GM19193 (cell line): ENCODE results near the gene PLEKHM3.

Experiments
- POLR2A ChIP-seq: IDR thresholded peaks from 4 replicates; pipeline ENCODE4 v1.6.1; 2011; ENCODE audit not compliant: insufficient read depth, insufficient read length; ENCODE audit errors: extremely low read depth

The PLEKHM3 gene

DNA sequence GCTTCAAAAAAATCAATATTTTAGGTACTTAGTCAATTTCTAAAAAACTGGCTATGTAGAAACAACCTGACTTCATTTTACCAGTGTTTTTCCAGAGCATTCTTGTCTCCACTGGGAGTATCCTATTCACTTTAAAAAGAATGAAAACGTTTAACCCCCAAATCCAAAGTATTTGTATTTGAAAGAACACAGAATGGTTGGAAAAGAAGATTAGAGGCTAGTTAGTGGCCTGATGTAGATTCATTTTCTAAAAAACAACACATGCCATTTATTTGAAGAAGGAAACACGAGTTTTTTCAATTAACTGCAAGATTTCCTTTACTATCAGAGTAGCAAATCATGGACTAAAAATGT lies 74.6 kb downstream of the PLEKHM3 start:
- no peak for TF ChIP-seq POLR2A

- no peak for TF ChIP-seq POLR2A
These were observed 75.1 kb downstream of the PLEKHM3 start for GRCh38 chr2:207950063-207950760.

DNA sequence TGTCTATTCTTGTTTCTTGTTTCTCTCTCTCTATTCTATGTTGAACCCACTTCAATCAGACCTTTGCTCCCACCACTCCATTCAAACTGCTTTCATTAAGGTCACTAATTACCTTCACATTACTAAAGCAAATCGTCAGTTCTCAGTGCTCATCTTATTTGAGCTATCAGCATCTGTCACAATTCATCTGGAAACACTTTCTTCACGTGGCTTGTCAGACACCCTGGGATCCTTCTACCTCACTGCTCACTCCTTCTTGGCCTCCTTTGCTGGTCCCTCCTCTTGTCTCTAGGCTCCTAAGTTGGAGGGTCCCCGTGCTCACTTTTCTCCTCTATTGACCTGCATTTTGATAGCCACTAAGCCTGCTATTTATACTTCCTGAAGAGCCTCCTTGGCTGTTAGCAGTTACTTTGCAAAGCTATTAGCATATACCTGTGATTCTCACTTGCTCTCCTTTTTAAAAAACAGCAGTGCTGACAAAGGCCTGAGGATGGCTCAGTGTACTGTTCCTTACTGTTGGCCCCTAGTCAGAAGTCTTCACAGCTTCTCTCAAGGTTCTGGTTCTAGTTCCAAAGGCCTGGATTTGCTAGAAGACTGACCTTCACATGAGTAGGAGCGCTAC lies 80.2 kb downstream of the PLEKHM3 start:
- no peak for TF ChIP-seq POLR2A

- TF ChIP-seq POLR2A, result no peak
These were observed 81.0 kb downstream of the PLEKHM3 start for GRCh38 chr2:207944334-207944733.

DNA sequence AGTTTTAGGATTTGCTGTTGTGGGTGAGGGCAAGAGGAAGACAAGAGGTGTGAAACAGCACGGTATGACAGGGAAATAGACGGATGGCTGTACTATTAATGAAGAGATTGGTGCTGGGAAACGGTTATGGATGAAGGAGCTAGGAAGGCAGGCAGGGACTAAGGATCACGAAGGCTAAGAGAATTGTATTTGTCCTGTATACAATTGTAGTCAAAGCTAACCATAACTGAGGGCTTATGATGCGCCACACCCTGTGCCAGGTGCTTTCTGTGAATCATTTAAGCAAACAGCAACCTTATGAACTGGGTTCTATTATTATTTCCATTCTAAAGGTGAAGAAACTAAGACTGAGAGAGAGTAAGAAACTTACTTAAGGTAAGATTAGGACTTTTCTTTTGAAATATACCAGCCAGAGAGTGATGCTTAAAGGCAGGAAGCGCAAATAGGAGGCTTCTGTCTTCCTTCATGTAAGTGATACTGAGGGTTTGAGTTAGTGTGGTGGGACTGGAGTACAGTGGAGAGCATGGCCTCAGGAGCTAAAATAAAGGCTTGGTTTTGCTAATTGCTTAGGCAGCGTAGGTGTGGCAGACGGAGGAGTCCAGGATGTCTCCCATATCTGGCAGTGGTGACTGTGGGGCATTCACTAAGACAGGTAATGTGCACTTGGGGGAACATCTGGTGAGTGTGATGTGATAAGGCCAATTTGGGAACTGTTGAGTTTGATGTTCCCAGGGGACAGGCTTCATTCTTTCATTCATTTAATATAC lies 85.8 kb downstream of the PLEKHM3 start:
- no peak for TF ChIP-seq POLR2A

GRCh38 chr2:207938886-207939285 lies 86.4 kb downstream of the PLEKHM3 start:
- no peak for TF ChIP-seq POLR2A

- TF ChIP-seq POLR2A, result no peak
These were observed 86.9 kb downstream of the PLEKHM3 start for GRCh38 chr2:207938415-207938814.

DNA sequence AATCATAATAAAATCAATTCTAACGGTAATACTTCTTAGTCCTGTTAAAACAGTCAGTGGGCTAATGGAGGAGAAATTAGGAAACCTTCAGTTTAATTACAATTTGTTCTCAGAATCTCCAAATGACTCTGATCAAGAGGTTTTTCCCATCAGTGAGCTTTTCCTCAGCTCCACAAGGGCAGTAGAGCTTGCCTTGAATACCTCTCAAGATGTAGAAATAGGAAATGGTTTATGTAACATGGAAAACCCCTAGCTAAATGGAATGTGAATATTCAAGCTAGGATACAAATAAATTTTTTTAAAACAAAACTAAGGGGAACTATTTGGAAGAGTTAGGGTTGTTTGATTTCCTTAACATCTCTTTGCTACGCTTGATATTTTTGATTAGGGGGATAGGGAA lies 87.5 kb downstream of the PLEKHM3 start:
- TF ChIP-seq POLR2A, result no peak

DNA sequence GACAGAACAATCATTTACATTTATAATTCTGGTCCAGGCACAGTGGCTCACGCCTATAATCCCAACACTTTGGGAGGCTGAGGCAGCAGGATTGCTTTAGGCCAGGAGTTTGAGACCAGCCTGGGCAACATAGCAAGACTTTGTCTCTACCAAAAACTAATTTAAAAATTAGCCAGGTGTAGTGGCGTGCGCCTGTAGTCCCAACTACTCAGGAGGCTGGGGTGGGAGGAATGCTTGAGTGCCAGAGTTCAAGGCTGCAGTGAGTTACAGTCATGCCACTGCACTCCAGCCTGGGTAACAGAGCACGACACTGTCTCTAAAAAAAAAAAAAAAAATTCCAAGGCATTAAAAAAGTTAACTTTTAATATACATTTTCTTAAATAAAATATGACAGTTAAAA lies 88.1 kb downstream of the PLEKHM3 start:
- no peak for TF ChIP-seq POLR2A

- TF ChIP-seq POLR2A, result no peak
These were observed 88.9 kb downstream of the PLEKHM3 start for GRCh38 chr2:207936380-207936779.

DNA sequence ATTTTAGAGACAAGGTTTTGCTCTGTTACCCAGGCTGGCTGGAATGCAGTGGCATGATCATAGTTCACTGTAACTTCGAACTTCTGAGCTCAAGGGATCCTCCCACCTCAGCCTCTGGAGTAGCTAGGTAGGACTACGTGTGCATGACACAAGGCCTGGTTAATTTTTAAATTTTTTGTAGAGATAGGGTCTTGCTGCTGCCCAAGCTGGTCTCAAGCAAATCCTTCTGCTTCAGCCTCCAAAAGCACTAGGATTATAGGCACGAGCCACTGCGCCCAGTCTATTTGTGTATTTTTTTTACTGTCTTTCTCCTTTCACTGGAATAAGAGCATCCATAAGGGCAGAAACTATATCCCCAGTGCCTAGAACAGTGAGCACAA lies 89.3 kb downstream of the PLEKHM3 start:
- no peak for TF ChIP-seq POLR2A

DNA sequence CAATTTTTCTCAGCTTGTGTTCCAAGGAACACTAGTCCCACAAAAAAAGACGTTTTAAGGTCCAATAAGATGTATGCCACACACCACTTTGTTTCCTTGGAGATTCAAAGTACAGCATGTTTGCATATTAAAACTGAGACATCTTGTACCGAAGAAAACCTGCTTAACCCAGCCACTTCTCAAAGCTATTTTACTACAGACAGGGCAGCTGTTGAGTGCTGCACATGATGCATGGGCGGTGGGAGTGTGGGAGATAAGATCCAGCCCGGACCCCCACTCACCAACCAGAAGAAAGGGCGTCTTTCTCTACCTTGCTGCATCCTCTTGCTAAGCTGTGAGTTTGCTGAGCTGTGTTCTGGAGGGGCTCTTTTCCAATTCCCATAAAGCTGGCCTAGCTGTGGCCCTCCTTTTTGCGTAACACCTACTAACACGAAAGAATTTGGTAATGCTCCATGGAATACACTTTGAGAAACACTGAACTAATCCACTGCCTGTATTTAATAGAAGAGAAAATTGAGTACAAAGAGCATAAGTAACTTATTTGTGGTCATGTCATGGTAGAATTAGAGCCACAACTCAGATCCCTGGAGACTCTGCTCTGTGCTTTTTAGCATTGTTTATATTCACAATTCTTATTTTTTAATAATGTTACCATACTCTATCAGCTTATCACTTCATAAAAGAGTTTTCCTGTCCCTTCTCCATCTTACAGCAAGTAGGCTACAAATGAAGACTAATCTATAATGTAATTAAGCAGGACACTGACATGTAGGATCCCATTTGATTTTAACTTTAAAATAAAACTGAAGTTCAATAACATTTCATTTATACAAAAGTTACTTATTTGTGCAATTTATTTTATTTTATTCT lies 90.0 kb downstream of the PLEKHM3 start:
- TF ChIP-seq POLR2A, result no peak

DNA sequence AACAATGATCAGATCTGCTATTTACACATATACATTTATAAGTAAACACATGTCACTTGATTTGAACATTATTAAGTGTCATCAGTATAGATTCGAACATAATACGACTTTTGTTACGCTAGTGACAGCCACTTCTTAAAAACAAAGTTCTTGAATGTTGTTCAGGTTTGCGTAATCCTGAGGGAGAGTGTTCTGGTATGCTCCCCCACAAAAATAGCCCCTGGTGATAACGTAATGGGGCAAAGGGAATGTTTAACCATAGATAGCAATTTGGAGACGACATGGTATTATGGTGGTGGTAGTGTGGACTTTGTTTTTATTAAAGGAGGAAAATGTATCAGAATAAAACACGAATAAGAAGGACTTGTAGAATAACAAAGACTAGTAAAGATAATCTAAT lies 90.6 kb downstream of the PLEKHM3 start:
- no peak for TF ChIP-seq POLR2A

DNA sequence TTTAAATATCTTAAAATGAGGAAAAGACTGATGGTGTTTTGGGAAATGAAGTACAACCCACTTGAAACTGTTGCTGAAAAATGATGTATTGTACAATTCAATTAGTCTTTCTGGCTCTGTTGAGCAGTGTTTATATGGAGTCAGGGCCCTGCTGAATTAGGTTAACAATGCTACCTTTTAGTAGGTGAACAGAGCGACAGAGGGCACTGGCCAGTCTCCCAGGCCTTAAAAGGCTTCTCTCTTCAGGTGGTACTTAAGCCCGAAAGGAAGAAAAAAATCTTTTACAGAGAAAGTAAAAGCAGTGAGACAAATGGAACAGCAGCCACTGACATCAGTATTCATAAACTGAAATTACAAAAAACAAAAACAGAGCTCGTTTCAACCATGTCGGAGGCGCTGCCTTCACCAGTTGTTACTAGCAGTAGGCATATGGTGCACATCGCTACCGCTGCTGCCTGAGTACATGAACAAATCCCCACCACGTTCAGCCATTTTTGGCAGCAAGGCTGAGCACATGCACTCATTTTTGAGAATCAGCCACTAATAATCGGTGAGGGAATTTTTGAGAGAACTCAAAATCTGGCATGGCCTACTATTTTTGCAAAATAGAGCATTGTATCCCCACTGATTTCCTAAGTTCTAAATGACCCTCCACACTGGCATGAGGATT lies 91.8 kb downstream of the PLEKHM3 start:
- TF ChIP-seq POLR2A, result no peak
